ENCODE data around the gene ESPL1.

DNA sequence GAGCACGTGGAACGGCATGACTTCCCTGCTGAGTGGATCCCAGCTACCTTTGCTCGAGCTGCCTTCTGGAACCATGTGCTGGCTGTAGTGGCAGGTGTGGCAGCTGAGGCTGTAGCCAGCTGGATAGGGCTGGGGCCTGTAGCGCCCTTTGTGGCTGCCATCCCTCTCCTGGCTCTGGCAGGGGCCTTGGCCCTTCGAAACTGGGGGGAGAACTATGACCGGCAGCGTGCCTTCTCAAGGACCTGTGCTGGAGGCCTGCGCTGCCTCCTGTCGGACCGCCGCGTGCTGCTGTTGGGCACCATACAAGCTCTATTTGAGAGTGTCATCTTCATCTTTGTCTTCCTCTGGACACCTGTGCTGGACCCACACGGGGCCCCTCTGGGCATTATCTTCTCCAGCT is 14.8 kb upstream of the ESPL1 start:
- TF ChIP-seq REST (IDR thresholded peaks at IDR 0.05; ENCODE audit: insufficient read depth in 1 of 2, low read depth in 2 of 2, low read length in 2 of 2) (no peak), POLR2AphosphoS5 (IDR thresholded peaks at IDR 0.05; ENCODE audit: low read depth, low read length) (no peak), TAF1 (IDR thresholded peaks at IDR 0.05; ENCODE audit: borderline replicate concordance, insufficient read depth, low read length) (no peak), FOXP2 (optimal IDR thresholded peaks at IDR 0.05; ENCODE audit: borderline replicate concordance, extremely low read depth, extremely low read length, insufficient read depth) (no peak), SIN3A (IDR thresholded peaks at IDR 0.05; ENCODE audit: borderline replicate concordance, insufficient read depth, low read length) (no peak)
